Stomach smooth muscle (tissue), 2 donors: ENCODE results near the gene KRABD2.
A peak's percentile ranks its signal among the peaks of the same experiment; 100 is the strongest.
"Not testable (repeated sequence)": the region's sequence is repeated elsewhere in the genome, so short reads cannot be mapped to it uniquely, and the experiment has no call there.

Source experiments
- H3K27ac ChIP-seq: one replicate; pipeline ENCODE4 v1.7.0; 2013; ENCODE audit warnings: mild to moderate bottlenecking, low read length, inconsistent platforms
- H3K27me3 ChIP-seq, 2 donors: one replicate each; pipeline ENCODE4 v1.7.0; 2013; ENCODE audit warnings: low read length in 2 of 2; ENCODE audit not compliant: insufficient read depth in 2 of 2, control insufficient read depth in 1 of 2
- H3K36me3 ChIP-seq, 2 donors: one replicate each; pipeline ENCODE4 v1.7.0; 2013; ENCODE audit warnings: low read length in 2 of 2; ENCODE audit not compliant: control insufficient read depth in 2 of 2, insufficient read depth in 2 of 2
- H3K4me1 ChIP-seq: one replicate; pipeline ENCODE4 v1.7.0; 2013; ENCODE audit warnings: low read length; ENCODE audit not compliant: control insufficient read depth, insufficient read depth
- H3K4me3 ChIP-seq, 2 donors: one replicate each; pipeline ENCODE4 v1.7.0; 2013; ENCODE audit warnings: low read length in 2 of 2
- H3K9ac ChIP-seq, 2 donors: one replicate each; pipeline ENCODE4 v1.7.0; 2013; ENCODE audit warnings: low read length in 2 of 2, mild to moderate bottlenecking in 1 of 2
- H3K9me3 ChIP-seq, 2 donors: one replicate each; pipeline ENCODE4 v1.7.0; 2013; ENCODE audit warnings: low read length in 2 of 2; ENCODE audit not compliant: control insufficient read depth in 2 of 2
- donor health status: healthy.
- donor health status: Pancreatic carcinoma.

Gene KRABD2

DNA sequence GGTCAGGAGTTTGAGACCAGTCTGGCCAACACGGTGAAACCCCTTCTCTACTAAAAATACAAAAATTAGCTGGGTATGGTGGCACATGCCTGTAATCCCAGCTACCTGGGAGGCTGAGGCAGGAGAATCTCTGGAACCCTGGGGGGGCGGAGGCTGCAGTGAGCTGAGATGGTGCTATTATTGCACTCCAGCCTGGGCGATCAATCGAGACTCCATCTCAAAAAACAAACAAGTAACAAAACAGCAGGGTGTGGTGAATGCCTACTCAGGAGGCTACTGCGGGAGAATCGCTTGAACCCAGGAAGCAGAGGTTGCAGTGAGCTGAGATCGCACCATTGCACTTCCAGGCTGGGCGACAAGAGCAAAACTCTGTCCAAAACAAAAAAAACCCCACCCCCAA, 1.6 kb upstream of the KRABD2 start:
- Histone ChIP-seq H3K36me3 (peaks cover 25 to 35% of the 10 kb centered on the region in 2 donors), H3K4me1 (peaks cover 35% of the 10 kb centered on the region)

DNA sequence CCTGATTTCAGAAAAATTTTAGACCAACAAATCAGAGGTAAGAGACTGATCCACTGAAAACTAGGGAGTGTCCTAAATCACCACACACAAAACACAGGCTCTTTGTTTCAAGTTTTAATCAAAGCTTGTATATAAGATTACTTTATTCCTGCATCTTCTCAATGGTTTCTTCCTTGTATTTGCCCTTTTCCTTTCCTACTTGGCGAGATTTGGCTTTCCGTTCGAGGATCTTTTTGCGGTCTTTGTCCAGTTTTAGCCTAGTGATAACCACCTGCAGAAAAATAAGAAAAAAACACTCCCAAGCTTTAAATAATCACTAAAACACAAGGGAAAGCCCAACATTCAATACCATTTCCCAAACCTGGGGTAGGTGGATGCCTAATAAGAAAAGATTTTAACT, 918 bp upstream of the KRABD2 start:
- H3K4me1 ChIP-seq: peaks cover 35% of the 10 kb centered on the region
- no peak overlapping the region for H3K9ac ChIP-seq
- H3K27ac ChIP-seq: no peak overlapping the region
- H3K9me3 ChIP-seq: no peaks in the 10 kb centered on the region
- H3K4me3 ChIP-seq: no peak overlapping the region
- H3K36me3 ChIP-seq: peaks cover 25 to 35% of the 10 kb centered on the region in 2 donors
- no peaks in the 10 kb centered on the region for H3K27me3 ChIP-seq

More for the DNA sequence above, 1.6 kb upstream of the KRABD2 start:
- H3K27ac ChIP-seq, H3K27me3 ChIP-seq, H3K4me3 ChIP-seq, H3K9me3 ChIP-seq, H3K9ac ChIP-seq: not testable (repeated sequence)

DNA sequence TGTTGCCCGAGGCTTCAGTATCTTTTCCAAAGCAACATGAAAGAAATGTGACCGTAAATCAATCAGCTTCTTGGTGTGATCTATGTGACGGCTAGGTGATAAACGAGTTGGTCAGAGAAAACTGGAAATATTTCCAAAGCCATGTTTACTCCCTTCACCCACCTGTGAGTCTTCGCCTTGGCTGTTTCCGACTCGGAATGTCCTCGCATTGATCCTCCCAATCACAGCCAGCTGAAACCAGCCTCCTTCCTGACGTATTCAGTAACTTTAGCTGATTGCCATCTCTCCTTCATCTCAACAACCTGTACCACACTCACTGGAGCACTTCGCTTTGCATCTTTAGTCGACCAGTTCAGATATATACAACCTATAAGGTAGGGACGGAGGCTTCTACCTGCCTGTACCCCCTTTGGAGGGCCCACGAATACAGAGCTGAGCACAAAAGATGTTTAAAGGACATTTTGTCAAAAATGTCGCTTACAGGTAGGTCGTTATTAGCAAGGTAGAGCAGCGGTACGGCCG, 705 bp downstream of the KRABD2 start:
- Histone ChIP-seq H3K4me1 (peaks cover 21% of the 10 kb centered on the region), H3K27me3 (no peaks in the 10 kb centered on the region), H3K36me3 (peaks cover 28 to 29% of the 10 kb centered on the region in 2 donors), H3K4me3 (peak overlapping the region; percentile 97 to 98), H3K9ac (peak overlapping the region; percentile 93 to 96), H3K9me3 (no peaks in the 10 kb centered on the region), H3K27ac (peak overlapping the region; percentile 81)

DNA sequence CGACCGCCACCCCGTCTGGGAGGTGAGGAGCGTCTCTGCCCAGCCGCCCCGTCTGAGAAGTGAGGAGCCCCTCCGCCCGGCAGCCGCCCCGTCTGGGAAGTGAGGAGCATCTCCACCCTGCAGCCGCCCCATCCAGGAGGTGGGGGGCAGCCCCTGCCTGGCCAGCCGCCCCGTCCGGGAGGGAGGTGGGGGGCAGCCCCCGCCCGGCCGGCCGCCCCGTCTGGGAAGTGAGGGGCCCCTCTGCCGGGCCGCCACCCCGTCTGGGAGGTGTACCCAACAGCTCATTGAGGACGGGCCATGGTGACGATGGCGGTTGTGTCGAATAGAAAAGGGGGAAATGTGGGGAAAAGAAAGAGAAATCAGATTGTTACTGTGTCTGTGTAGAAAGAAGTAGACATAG, 2.6 kb downstream of the KRABD2 start:
- H3K27me3 ChIP-seq, H3K9me3 ChIP-seq, H3K9ac ChIP-seq, H3K4me3 ChIP-seq, H3K27ac ChIP-seq: not testable (repeated sequence)
- H3K36me3 ChIP-seq: peaks cover 21 to 27% of the 10 kb centered on the region in 2 donors
- H3K4me1 ChIP-seq: peaks cover 17% of the 10 kb centered on the region

DNA sequence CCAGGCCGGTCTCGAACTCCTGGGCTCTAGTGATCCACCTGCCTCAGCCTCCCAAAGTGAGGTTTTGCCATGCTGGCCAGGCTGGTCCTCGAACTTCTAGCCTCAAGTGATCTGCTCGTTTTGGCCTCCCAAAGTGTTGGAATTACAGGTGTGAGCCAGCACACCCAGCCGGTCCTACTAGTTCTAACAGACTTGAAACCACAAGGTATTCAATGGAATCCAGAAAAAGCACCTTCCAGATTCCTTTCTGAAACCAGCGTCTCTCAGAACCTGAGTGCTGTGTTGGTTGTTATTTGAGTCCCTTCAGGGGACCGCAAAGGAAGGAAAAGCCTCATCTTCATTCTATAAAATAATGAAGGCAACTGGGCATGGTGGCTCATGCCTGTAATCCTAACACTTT, 4.1 kb downstream of the KRABD2 start:
- Histone ChIP-seq H3K27me3 (no peaks in the 10 kb centered on the region), H3K27ac (no peak overlapping the region), H3K9me3 (no peaks in the 10 kb centered on the region), H3K4me3 (no peak overlapping the region), H3K9ac (no peak overlapping the region), H3K36me3 (peaks cover 14 to 23% of the 10 kb centered on the region in 2 donors), H3K4me1 (peaks cover 17% of the 10 kb centered on the region)

DNA sequence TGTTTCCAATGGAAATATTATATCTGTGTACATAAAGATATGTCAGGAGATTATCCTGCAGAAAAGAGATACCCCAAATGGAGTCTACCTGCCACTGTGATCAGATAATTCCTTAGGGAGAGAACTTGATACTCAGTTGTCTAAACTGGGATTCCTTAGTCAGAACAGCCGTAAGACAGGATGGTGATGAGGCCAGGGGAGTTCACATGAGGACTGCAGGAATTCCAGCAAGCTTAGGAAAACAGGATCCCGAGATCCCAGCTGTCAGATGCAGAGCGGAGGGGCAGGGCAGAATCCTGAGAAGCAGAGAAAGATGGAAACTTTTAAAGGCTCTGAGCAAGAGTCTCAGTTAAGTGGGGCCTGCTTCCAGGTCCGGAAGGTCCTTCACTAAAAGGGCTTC, 4.7 kb downstream of the KRABD2 start:
- H3K9ac ChIP-seq: no peak overlapping the region

DNA sequence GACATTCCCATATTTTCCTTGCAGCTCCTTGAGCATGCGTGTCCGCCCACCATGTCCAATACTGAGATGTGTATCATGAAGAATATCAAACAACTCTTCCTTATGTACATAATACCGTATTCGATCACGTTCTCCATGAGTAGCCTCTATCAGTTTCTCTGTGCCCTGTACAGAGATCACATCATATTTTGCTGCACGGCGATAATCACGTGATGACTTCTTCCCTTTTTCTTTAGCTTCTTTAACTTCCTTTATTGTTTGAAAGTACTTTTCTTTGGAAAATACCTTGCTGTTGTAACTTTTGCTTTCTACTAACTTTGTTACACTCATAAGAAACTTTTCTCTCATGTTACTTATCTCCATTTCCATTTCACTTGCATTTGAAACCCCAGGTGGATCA, 6.6 kb downstream of the KRABD2 start:
- no peak overlapping the region for H3K9ac ChIP-seq
- no peak overlapping the region for H3K4me3 ChIP-seq
- no peaks in the 10 kb centered on the region for H3K9me3 ChIP-seq
- H3K4me1 ChIP-seq: no peaks in the 10 kb centered on the region
- H3K27ac ChIP-seq: no peak overlapping the region
- peaks cover 13 to 24% of the 10 kb centered on the region in 2 donors for H3K36me3 ChIP-seq
- H3K27me3 ChIP-seq: no peaks in the 10 kb centered on the region

More for the DNA sequence above, 4.7 kb downstream of the KRABD2 start:
- Histone ChIP-seq H3K36me3 (peaks cover 10 to 23% of the 10 kb centered on the region in 2 donors), H3K27ac (no peak overlapping the region), H3K4me1 (peaks cover 15% of the 10 kb centered on the region), H3K4me3 (no peak overlapping the region), H3K27me3 (no peaks in the 10 kb centered on the region), H3K9me3 (no peaks in the 10 kb centered on the region)

DNA sequence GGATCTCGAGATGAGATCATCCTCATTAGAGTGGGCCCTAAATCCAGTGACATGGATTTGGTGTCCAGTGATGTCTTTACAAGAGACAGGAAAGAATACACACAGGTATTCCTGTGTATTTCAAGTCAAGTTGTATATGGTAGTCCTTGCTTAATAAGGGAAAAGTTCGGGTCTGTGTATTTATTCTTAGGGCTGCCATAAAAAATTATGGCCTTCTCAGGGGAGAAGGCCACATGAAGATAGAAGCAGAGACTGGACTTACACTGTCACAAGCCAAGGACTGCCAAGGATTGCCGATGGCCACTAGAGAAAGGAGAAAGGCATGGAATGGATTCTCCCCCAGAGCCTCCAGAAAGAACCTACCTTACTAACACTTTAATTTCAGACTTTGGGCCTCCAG, 8.3 kb downstream of the KRABD2 start:
- Histone ChIP-seq H3K9ac (no peak overlapping the region), H3K27ac (no peak overlapping the region), H3K36me3 (peaks cover 16 to 24% of the 10 kb centered on the region in 2 donors), H3K4me1 (no peaks in the 10 kb centered on the region), H3K9me3 (no peaks in the 10 kb centered on the region), H3K4me3 (no peak overlapping the region), H3K27me3 (no peaks in the 10 kb centered on the region)

DNA sequence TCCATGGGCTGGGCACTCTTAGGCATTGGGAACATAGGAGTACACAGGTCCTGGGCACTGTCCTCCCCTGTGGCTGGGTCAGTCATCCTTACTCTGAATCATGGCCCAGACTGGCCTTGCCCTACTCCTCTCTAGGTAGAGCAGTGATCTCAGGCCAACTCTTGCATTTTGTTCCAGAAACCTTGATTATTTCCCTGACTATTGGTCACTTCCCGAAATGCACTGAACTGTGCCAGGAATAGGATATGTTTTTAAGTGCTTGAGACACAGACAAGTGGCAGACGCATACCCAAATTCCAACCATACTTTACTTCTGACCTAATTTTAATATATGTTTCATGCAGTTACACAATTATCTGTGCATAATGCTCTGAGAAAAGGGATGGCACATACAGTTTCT, 10.3 kb downstream of the KRABD2 start:
- Histone ChIP-seq H3K9me3 (no peaks in the 10 kb centered on the region), H3K4me1 (no peaks in the 10 kb centered on the region), H3K27me3 (no peaks in the 10 kb centered on the region), H3K36me3 (peaks cover 16 to 17% of the 10 kb centered on the region in 2 donors), H3K27ac (no peak overlapping the region), H3K9ac (no peak overlapping the region), H3K4me3 (no peak overlapping the region)

- H3K9ac ChIP-seq: no peak overlapping the region
- H3K27me3 ChIP-seq: no peaks in the 10 kb centered on the region
- H3K4me1 ChIP-seq: no peaks in the 10 kb centered on the region
- no peak overlapping the region for H3K4me3 ChIP-seq
- no peak overlapping the region for H3K27ac ChIP-seq
- peaks cover 16 to 17% of the 10 kb centered on the region in 2 donors for H3K36me3 ChIP-seq
- H3K9me3 ChIP-seq: no peaks in the 10 kb centered on the region
Observed at GRCh38 chr17:8365143-8365542, 11.4 kb downstream of the KRABD2 start.

DNA sequence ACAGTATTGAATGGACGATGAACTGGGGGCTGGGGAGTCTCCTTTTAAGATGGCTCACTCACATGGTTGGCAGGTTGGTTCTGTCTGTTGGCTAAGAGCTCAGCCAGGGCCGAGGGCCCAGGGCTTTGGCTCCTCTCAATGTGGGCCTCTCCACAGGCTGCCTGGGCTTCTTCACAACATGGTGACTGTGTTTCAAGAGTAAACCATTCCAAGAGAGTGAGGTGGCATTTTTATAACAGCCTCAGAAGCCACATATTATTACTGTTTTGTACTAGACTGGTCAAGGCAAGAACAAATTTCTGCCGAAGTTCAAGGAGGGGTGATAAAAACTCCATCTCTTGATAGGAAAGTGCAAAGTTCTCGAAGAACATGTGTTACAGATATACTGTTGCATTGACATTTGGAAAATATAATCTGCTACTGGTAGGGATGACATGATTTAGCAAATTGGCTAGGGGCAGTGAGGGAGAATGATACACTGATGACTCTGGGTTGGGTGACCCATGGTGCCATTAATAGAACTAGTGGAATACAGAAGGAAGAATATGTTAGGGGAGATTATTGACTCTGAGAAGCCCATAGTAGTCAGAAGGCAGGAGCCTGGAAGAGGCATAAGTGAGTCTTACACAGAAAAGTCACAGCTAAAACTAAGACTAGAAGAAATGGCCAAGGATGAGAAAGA, 13.7 kb downstream of the KRABD2 start:
- Histone ChIP-seq H3K9ac (no peak overlapping the region), H3K36me3 (peaks cover 2 to 6% of the 10 kb centered on the region in 2 donors), H3K27me3 (no peaks in the 10 kb centered on the region), H3K4me3 (no peak overlapping the region), H3K27ac (no peak overlapping the region), H3K4me1 (no peaks in the 10 kb centered on the region), H3K9me3 (no peaks in the 10 kb centered on the region)
